HG02642 (cell line): ENCODE results near the gene WFIKKN2.

Source experiments
- ATAC-seq: cut with Tn5 transposase; IDR thresholded peaks from one replicate; pipeline ENCODE4 v1.9.1; 2021; ENCODE audit warnings: mild to moderate bottlenecking; ENCODE audit not compliant: unreplicated experiment, poor library complexity

The WFIKKN2 gene

DNA sequence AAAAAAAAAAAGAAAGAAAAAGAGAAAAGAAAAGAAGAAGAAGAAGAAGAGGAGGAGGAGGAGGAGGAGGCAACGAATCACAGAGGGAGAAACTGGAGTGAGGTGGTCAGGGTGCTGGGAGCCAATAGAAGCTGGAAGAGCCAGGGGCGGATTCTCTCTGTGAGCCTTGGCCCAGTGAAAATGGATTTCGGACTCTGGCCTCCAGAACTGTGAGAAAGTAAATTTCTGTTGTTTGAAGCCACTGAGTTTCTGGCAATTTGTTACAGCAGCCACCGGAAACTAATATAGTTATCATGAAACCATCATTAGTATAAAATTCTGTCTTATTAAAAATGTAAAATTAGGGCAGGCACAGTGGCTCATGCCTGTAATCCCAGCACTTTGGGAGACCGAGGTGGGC lies 27.7 kb upstream of the WFIKKN2 start:
- ATAC-seq: no peak

DNA sequence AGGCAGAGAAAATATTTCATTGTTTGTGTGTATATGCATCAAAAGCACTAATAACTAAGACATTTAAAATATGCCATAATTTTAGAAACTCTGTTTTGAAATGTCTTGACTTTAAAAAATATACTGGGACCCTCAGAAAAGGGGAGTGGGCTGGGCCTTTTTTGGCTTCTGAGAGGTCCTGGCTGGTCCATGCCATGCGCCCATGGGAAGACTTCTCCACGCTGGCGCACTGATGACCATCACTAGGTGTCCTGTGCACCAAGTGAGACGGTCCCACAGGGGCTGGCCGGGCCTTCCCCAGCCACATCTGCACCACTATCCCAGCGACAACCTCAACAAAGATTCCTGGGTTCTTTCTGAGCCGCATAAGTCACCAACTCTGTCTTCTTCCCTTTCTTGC lies 27.0 kb upstream of the WFIKKN2 start:
- ATAC-seq: no peak

DNA sequence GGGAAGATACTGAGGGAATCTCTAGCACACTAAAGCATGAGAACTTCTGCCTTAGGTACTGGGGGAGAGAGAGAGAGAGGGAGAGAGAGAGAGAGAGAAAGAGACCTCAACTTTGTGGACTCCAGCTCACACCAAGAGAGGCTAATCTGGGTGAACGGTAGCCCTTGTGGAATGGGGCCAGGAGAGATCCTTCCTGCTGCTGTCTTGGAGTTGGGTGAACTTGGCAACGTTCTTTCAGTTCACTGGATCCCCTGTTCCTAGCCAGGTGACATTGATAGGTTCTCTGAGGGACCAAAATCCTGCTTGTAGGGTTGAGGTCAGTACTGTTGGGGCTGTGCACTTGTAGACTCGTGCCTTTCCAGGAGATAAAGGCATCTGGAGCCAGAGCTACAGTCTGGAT lies 26.5 kb upstream of the WFIKKN2 start:
- no peak for ATAC-seq

DNA sequence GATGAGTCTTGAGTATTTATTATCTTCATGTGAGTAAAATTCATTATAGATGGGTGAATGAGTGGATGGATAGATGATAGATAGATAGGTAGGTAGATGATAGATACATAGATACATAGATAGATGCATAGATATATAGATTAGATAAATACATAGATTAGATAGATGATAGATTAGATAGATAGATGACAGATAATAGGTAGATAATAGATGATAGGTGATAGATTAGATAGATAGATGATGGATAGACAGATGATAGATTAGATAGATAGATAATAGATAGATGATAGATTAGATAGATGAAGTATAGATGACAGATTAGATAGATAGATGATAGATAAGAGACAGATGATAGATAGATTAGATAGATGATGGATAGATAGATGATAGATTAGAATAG lies 21.8 kb upstream of the WFIKKN2 start:
- ATAC-seq: no peak

DNA sequence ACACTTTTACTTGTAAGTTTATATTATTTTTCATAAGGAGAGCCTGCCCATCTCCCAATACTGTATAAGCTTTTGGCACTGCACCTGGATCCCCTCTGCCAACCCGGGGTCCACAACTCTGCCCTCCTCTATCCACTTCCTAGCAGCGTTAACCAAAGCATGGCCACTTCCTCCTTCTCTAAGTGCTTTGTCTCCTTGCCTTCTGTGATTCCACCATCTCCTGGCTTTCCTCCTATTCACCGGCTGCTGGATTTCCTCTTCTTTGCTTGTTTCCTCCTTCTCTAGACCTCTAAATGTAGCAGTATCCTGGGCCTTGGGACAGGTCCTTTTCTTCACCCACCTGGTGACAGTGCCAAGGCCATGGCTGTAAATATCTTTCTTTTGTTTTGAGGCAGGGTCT lies 20.0 kb upstream of the WFIKKN2 start:
- ATAC-seq: no peak

- ATAC-seq: no peak
Measured at GRCh38 chr17:50816271-50816670, 19.1 kb upstream of the WFIKKN2 start.

GRCh38 chr17:50816771-50817751 lies 18.3 kb upstream of the WFIKKN2 start:
- no peak for ATAC-seq

DNA sequence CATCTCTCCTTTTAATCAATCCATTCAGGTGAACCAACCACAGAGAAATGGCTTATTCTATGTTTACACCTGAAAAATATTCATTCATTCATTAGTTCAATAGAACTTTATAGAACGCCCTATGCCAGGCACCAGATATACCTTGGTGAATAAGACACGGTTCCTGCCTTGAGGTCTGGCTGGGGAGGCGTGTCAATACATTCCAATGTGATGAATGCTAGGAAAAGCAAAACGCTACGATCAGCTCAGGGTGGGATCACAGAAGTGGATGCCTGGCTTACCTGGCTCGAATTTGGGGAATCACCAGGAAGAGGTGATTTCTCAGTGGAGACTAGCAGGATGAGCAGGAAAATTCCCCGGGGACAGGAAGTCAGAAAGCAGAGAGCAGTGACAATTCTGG lies 17.5 kb upstream of the WFIKKN2 start:
- no peak for ATAC-seq

DNA sequence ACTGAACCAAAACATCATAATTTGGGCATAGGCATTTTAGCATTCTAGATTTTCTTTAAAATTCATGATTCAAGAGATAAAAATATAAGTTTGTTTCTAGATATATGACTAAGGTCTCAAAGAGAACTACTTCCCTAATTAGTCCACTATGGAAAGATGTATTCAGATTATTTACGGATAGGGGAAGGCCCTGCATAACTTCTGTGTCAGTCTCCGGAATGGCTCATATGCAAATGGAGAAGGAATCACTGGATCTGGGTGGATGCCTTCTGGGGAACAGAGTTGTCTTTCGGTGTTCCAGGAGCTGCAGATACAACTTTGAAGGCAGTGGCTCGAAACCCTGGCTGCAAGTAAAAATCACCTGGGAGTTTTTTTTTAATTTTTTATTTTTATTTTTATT lies 17.1 kb upstream of the WFIKKN2 start:
- no peak for ATAC-seq

GRCh38 chr17:50818921-50819657 lies 16.3 kb upstream of the WFIKKN2 start:
- ATAC-seq: no peak

DNA sequence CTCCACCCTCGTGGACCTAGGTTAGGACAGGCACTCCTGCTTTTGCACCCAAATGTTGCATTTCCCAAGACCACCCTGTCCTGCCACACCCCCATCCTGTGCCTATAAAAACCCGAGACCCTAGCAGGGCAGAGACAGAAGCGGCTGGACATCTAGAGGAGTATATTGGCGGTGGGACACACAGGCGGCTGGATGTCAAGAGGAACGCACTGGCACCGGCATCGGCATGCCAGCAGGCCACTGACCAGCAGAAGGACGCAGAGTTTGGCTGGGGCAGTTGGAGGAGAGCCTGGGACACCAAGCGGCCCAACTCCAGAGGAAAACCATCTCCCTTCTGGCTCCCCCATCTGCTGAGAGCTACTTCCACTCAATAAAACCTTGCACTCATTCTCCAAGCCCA lies 14.7 kb upstream of the WFIKKN2 start:
- no peak for ATAC-seq

- no peak for ATAC-seq
Measured at GRCh38 chr17:50822550-50822949, 12.8 kb upstream of the WFIKKN2 start.

DNA sequence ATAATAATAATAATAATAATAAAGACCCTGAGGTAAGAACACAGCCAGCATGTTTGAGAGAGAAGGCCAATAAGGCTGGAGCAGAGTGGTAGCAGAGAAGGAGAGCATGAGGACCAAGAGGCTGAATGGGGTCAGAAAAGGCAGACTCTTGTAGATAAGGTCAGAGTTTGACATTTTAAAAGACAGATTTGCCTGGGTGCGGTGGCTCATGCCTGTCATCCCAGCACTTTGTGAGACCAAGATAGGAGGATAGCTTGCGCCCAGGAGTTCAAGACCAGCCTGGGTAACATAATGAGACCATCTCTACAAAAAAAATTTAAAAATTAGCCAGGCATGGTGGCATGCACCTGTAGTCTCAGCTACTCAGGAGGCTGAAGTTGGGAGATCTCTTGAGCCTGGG lies 11.0 kb upstream of the WFIKKN2 start:
- no peak for ATAC-seq

DNA sequence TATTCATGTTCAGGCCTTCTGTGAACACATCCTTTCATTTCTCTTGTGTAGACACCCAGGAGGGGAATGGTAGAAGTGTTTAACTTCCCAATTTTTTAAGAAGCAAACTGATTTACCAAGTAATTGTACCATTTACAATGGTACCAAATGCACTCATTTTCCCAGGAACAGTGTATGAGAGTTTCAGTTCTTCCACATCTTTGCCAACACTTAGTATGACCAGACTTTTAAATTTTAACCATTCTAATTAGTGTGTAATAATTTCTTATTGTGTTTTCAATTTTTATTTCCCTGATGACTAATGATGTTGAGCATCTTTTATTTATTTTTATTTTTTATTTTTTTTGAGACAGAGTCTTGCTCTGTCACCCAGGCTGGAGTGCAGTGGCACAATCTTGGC lies 10.2 kb upstream of the WFIKKN2 start:
- no peak for ATAC-seq

DNA sequence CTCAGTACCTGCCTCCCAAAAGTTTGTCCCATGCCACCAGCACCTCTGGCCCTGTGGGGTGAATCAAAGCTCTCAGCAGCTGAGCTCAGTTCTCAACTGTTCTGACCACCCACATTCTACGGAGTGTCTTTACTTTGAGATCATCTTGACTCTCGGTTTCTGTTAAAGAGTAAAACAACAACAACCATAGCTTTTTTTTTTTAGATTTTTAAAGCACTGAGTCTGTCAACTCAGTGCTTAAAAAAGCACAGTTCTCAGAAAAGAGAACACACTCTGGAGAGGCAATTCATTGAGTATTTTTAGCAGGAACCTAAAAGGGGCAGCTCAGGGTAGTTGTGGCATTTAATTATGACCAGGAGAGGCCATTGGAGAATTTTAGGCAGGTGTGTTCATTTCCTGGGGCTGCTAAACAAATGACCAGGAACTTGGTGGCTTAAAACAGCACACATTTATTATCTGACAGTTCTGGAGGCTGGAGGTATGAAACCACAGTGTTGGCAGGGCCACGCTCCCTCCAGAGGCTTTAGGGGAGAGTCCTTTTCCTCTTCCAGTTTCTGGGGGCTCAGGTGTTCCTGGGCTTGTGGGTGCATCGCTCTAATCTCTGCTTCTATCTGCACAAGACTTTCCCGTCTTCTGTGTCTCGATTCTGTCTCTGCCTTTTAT lies 6.7 kb upstream of the WFIKKN2 start:
- peak; percentile 71 for ATAC-seq

- no peak for ATAC-seq
Measured at GRCh38 chr17:50829332-50829731, 6.1 kb upstream of the WFIKKN2 start.

DNA sequence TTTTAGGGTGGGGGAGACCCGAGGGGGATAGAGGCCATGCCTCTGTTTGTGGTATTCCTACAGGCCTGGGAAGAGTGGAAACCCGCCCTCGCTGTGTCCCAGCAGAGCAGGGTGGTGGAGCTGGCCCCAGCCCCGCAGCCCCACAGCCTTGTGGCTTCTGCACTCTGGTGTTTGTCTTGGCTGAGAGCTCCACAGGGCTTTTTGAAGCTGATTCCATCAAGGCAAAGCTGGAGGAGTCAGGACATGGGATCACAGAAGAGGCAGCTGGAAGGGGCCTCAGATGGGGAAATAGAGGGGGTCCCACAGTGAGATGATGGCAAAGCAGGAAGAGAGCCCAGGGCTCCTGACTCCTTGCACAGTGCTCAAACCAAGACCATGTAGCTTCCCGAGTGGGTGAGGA lies 5.0 kb upstream of the WFIKKN2 start:
- ATAC-seq: no peak

DNA sequence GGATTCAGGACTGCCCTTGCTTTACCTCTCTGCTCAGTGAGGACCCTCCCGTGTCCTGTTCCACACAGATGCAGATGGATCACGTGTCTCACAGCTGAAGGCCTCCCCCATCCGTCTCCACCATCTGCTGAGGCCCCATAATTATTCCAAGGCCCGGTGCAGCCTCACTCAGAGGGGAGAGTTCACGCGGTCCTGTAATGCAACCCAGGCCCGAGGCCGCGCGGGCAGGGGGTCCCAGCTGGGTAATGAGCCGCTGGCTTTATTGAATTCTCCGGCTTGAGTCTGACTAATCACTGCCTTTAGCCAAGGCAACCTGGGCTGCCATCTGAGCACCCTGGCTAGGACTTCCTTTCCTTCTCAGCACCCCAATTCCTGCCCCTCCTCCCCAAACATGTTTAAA lies 4.4 kb upstream of the WFIKKN2 start:
- ATAC-seq: no peak

GRCh38 chr17:50831471-50831928 lies 3.9 kb upstream of the WFIKKN2 start:
- no peak for ATAC-seq

GRCh38 chr17:50832267-50832863 lies 3.0 kb upstream of the WFIKKN2 start:
- no peak for ATAC-seq
